Gastroesophageal sphincter (tissue), 4 donors: Measurements from ENCODE around the gene TESK1. TPM values are rescaled to one million over a fixed set of nuclear protein-coding genes. Genes with fewer than 3 reads are reported as not detected.
A peak's percentile ranks its signal among the peaks of the same experiment; 100 is the strongest.
"Not testable (repeated sequence)": the region's sequence is repeated elsewhere in the genome, so short reads cannot be mapped to it uniquely, and the experiment has no call there.

Experiments used
- ATAC-seq: fragments of 150-250 bp; one replicate; pipeline ENCODE4 v1.9.1; 2016; ENCODE audit warnings: mild to moderate bottlenecking, moderate library complexity
- H3K27ac ChIP-seq, 4 donors: fragments of 200-600 bp; sonication (generic) in 3 of 4; 1 replicate in 3 of 4; 2 replicates in 1 of 4; pipeline ENCODE4 v1.5.1; 2016 to 2019
- H3K27me3 ChIP-seq: fragments of 200-600 bp; sonication (generic); one replicate; pipeline ENCODE4 v1.5.1; 2019
- H3K36me3 ChIP-seq, 2 donors: fragments of 200-600 bp; sonication (generic); one replicate each; pipeline ENCODE4 v1.5.1; 2019; ENCODE audit warnings: control low read depth in 1 of 2
- H3K4me1 ChIP-seq, 3 donors: fragments of 200-600 bp; sonication (generic); 1 replicate in 2 of 3; 2 replicates in 1 of 3; pipeline ENCODE4 v1.5.1; 2016 to 2019; ENCODE audit warnings: control low read depth in 2 of 3
- H3K4me3 ChIP-seq, 2 donors: fragments of 200-600 bp; sonication (generic); one replicate each; pipeline ENCODE4 v1.5.1; 2019; ENCODE audit warnings: mild to moderate bottlenecking in 1 of 2, moderate library complexity in 1 of 2
- H3K9me3 ChIP-seq, 3 donors: fragments of 200-600 bp; sonication (generic); one replicate each; pipeline ENCODE4 v1.5.1; 2017 to 2019; ENCODE audit warnings: control low read depth in 2 of 3
- EP300 ChIP-seq: sonication (generic); formaldehyde crosslinking; IDR thresholded peaks from one replicate; pipeline ENCODE4 v1.6.1; 2017; ENCODE audit warnings: antibody characterized with exemption, mild to moderate bottlenecking
- POLR2A ChIP-seq, 2 donors: fragments of 450-650 bp; IDR thresholded peaks; one replicate each; pipeline ENCODE4 v1.6.1; 2017; ENCODE audit warnings: antibody characterized with exemption in 2 of 2, mild to moderate bottlenecking in 2 of 2, moderate library complexity in 1 of 2
- POLR2AphosphoS5 ChIP-seq: sonication (generic); formaldehyde crosslinking; IDR thresholded peaks from one replicate; pipeline ENCODE4 v1.6.1; 2017; ENCODE audit warnings: antibody characterized with exemption
- WGBS, 2 donors: methylation state at CpG; one replicate each; pipeline ENCODE4 v1.1.5; 2018; ENCODE audit warnings: low coverage in 1 of 2; 5-methylcytosine and 5-hydroxymethylcytosine counted together
- total RNA-seq, 4 donors: library from RNA; depleted of rRNA; stranded (reverse); fragments of >200 nt; gene quantifications; one replicate each; pipeline ENCODE4 v1.1.0, GENCODE V29; 2016
- TF ChIP-seq, protein P1 (sequence below), 4 experiments: fragments of 200-600 bp in 2 of 4; fragments of 450-650 bp in 2 of 4; sonication (generic) in 1 of 4; IDR thresholded peaks; one replicate each; pipeline ENCODE4 v1.5.1; 2017 to 2019; ENCODE audit warnings: antibody characterized with exemption in 4 of 4, mild to moderate bottlenecking in 2 of 4, moderate library complexity in 2 of 4

Gene TESK1
- total RNA-seq, 4 donors from 2014 or later = 38.2 to 77.1 (median 40.2) TPM

DNA sequence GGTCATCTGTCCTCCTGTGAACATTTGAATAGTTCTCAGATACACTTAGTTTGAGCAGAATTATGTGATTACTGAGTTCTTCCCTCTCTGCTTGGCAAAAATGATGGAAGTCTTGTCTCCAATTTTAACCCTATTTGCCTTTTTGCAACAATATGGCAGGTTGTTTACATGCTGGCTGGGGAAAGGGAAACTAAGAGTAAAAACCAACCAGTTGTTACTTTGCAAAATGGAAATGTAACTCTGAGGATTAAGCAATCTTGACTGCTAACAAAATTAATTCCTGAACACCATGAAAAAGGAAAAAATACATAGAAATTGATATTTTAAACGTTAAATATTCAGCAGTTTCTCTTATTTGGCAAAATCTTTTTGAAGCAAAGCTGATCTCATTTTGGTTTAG lies 34.6 kb downstream of the TESK1 start:
- WGBS, 2 donors = 78 to 91% methylated on average over 1 of the region's 1 CpG
- Histone ChIP-seq H3K9me3 (no peaks in the 10 kb centered on the region), H3K36me3 (peaks cover 0 to 9% of the 10 kb centered on the region in 2 donors), H3K27ac (no peak overlapping the region), H3K4me1 (no peaks in the 10 kb centered on the region), H3K4me3 (no peak overlapping the region), H3K27me3 (no peaks in the 10 kb centered on the region)
- ATAC-seq = no peak
- no peak for TF ChIP-seq EP300

DNA sequence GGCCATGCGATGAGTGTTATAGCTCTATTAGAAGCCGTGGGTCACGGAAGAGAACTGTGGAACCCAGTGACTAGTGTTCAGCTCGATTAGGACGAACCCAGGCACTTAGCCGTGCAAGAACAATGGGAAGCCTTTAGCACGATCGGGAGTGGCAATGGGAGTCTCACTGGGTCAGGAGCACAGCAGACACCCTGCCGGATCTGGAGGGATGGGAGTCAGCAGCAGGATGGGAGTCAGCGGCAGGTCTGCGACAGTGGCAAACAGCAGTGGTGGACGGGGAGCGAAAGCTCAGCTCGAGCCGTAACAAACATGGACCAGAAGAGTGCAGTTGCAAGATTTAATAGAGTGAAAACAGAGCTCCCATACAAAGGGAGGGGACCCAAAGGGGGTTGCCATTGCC lies 35.4 kb downstream of the TESK1 start:
- H3K4me1 ChIP-seq, H3K4me3 ChIP-seq, H3K36me3 ChIP-seq, H3K27me3 ChIP-seq, H3K9me3 ChIP-seq, H3K27ac ChIP-seq, ATAC-seq: not testable (repeated sequence)
- 91 to 93% methylated on average over 6 to 13 of the region's 15 CpGs for WGBS, 2 donors

DNA sequence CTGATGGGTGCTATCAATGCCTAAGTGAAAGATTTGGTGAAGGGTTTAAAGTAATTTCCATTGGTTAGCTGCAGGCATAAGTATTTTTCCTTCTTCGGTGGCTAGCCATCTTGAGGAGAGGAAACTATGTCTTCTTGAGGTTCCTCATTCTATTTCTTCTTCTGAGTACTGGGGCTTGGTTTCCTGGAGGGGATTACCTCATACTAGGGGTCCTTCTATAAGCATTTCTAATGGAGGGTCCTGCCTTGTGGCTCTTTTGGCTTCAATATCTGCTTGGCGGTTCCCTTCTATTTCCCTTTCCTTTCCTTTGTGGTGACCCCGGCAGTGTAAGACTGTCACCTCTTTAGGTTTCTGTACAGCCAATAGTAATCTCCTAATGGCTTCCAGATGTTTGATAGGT lies 36.4 kb downstream of the TESK1 start:
- not testable (repeated sequence) for H3K27me3 ChIP-seq, H3K36me3 ChIP-seq, ATAC-seq, H3K4me1 ChIP-seq, H3K27ac ChIP-seq, H3K9me3 ChIP-seq, H3K4me3 ChIP-seq
- 57 to 78% methylated on average over 1 to 3 of the region's 3 CpGs for WGBS, 2 donors

DNA sequence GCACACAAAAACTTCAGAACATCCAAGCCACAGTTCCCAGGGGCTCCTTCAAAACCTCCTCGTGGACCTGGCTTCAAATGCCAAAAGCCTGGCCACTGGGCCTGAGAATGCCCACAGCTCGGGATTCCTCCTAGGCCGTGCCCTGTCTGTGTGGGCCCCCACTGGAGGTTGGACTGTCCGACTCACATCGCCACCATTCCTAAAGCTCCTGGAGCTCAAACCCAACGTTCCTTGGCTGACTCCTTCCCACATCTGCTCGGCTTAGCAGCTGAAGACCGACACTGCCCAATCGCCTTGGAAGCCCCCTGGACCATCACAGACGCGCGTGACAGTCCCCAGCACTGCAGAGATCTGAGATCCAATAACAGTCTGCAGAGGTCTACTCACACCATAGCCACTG lies 38.0 kb downstream of the TESK1 start:
- ATAC-seq = no peak
- H3K9me3 ChIP-seq = no peaks in the 10 kb centered on the region
- peaks cover 0 to 18% (median 7%) of the 10 kb centered on the region in 3 donors for H3K4me1 ChIP-seq
- H3K27me3 ChIP-seq = no peaks in the 10 kb centered on the region
- WGBS, 2 donors = 82 to 95% methylated on average over 2 to 8 of the region's 12 CpGs
- H3K4me3 ChIP-seq = no peak overlapping the region
- TF ChIP-seq POLR2A (IDR thresholded peaks at IDR 0.05) = no peak
- no peak for TF ChIP-seq POLR2AphosphoS5
- TF ChIP-seq, protein P1, sequence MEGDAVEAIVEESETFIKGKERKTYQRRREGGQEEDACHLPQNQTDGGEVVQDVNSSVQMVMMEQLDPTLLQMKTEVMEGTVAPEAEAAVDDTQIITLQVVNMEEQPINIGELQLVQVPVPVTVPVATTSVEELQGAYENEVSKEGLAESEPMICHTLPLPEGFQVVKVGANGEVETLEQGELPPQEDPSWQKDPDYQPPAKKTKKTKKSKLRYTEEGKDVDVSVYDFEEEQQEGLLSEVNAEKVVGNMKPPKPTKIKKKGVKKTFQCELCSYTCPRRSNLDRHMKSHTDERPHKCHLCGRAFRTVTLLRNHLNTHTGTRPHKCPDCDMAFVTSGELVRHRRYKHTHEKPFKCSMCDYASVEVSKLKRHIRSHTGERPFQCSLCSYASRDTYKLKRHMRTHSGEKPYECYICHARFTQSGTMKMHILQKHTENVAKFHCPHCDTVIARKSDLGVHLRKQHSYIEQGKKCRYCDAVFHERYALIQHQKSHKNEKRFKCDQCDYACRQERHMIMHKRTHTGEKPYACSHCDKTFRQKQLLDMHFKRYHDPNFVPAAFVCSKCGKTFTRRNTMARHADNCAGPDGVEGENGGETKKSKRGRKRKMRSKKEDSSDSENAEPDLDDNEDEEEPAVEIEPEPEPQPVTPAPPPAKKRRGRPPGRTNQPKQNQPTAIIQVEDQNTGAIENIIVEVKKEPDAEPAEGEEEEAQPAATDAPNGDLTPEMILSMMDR (IDR thresholded peaks at IDR 0.05) = no peak
- TF ChIP-seq EP300 = no peak
- H3K27ac ChIP-seq = no peak overlapping the region
- H3K36me3 ChIP-seq = peaks cover 0 to 9% of the 10 kb centered on the region in 2 donors

DNA sequence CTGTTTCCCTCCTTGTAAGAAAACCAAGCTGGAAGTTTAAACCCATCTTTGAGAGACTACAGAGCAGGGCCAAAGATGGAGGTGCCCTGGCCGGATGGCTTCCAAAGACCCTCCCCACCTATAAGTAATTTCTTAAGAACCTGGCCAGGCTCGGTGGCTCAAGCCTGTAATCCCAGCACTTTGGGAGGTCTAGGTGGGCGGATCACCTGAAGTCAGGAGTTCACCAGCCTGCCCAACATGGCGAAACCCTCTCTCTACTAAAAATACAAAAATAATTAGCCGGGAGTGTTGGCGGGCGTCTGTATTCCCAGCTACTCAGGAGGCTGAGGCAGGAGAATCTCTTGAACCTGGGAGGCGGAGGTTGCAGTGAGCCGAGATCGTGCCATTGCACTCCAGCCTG lies 40.7 kb downstream of the TESK1 start:
- H3K27me3 ChIP-seq, H3K9me3 ChIP-seq, ATAC-seq, H3K36me3 ChIP-seq: not testable (repeated sequence)
- H3K4me3 ChIP-seq = peak overlapping the region in 1 of 2 donors; percentile 56
- H3K27ac ChIP-seq = peak overlapping the region in 3 of 4 donors; percentile 84 to 89 (median 85)
- H3K4me1 ChIP-seq = peaks cover 0 to 33% (median 7%) of the 10 kb centered on the region in 3 donors
- 38 to 88% methylated on average over 1 to 4 of the region's 10 CpGs for WGBS, 2 donors

DNA sequence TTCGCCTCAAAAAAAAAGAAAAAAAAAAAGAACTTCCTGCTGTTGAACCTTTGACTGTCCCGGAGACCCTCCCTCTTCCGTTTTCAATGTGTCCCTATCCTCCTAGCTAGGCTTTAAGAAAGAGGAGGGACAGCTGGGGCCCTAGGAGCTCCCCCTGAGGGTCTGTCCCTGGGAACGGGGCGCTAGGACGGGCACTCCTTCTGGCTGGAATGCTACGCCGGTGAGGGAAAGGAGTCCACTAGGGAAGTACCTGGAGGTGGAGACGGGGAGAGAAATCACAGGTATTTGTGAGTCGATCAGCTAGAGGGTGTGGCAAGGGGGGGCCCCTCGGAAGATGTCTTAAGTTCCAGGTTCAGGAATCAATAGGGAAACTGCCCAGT lies 41.1 kb downstream of the TESK1 start:
- Histone ChIP-seq H3K27ac (peak overlapping the region; percentile 68 to 89 (median 84)), H3K9me3 (no peaks in the 10 kb centered on the region), H3K4me3 (peak overlapping the region; percentile 48 to 56), H3K36me3 (peaks cover 0 to under 1% of the 10 kb centered on the region in 2 donors), H3K27me3 (no peaks in the 10 kb centered on the region), H3K4me1 (peaks cover 0 to 33% (median 7%) of the 10 kb centered on the region in 3 donors)
- peak; percentile 40 for ATAC-seq
- 0 to 6% methylated on average over 4 to 7 of the region's 11 CpGs for WGBS, 2 donors
- TF ChIP-seq EP300 (no peak), POLR2AphosphoS5 (no peak), POLR2A (IDR thresholded peaks at IDR 0.05) (no peak)
- TF ChIP-seq, protein P1 (IDR thresholded peaks at IDR 0.05) = no peak

DNA sequence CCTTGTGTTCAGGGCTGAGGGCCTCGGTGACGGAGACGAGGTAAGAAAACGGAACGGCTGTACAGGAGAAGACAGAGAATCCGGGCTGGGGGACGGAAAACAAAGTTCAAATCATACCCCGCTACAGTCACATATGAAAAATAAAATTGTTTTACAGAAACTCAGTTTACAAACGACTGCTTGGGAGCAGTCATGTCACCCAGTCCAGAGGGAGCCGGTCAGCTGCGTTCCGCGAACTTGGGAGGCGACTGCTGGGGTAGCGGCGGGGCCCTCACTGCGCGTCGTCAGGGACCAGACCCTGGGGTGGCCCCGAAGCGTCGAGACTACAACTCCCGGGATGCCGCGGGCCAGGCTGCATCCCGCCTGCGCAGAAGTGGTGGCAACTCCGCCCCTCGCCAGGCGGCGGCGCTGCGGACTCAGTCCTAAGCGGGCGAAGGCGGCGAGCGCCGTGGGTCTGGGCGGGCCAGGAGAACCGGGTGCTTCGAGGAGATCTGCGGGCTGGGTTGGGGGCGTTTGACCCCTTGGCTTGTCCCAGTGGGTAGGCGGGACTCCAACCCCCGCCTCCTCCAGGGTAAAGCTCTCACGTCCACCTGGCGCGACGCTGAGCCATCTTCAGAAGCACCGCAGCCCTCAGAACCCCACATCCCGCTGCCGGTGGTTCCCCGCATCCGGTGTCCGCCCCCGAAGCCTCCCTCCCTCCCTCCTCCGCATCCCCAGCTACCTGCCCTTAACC lies 41.6 kb downstream of the TESK1 start:
- ATAC-seq = peak; percentile 94
- Histone ChIP-seq H3K27me3 (no peaks in the 10 kb centered on the region), H3K4me3 (peak overlapping the region; percentile 48 to 56), H3K27ac (peak overlapping the region; percentile 68 to 89 (median 84)), H3K4me1 (peaks cover 0 to 33% (median 7%) of the 10 kb centered on the region in 3 donors), H3K9me3 (no peaks in the 10 kb centered on the region), H3K36me3 (no peaks in the 10 kb centered on the region)
- 5% methylated on average over 14 of the region's 58 CpGs; no CpG with 5 or more reads in 1 of the 2 donors for WGBS, 2 donors
- TF ChIP-seq, protein P1 (IDR thresholded peaks at IDR 0.05) = peak in 3 of 4 experiments; percentile 97 to 98 (median 97)
- TF ChIP-seq EP300 (no peak), POLR2AphosphoS5 (peak; percentile 95), POLR2A (IDR thresholded peaks at IDR 0.05) (peak; percentile 83 to 90)
